ENCODE results near the gene ISM1.

Gene ISM1

DNA sequence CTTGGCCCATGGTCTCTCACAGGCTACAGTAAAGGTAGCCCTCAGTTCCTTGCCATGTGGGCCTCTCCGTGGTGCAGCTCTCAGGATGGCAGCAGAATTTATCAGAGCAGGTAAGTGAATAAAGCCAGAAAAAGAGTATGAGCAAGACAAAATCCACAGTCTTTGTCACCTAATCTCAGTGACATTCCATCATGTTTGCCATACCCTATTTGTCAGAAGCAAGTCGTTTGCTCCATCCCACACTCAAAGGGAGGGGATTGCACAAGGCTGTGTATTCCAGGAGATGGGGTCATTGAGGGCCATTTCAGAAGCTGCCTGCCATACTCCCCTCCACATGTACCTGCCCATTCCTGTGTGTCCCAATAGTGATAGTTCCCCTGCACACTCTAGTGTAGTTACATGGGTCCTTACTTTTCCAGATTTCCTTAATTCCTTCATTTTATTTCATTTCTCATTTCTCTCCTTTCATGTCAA lies 24.2 kb downstream of the ISM1 start:
- Histone ChIP-seq H3K9ac (no peak overlapping the region), H3K4me1 (ENCODE audit: low read depth, poor library complexity, severe bottlenecking) (peaks cover 24% of the 10 kb centered on the region), H3K36me3 (ENCODE audit: insufficient read depth) (no peaks in the 10 kb centered on the region), H3K27ac (no peak overlapping the region), H2AFZ (ENCODE audit: low read depth) (no peak overlapping the region), H3K27me3 (ENCODE audit: insufficient read depth, low read depth) (no peaks in the 10 kb centered on the region), H3K4me3 (IDR thresholded peaks at IDR 0.05; ENCODE audit: insufficient read depth, low read depth, low read length) (no peak overlapping the region), H3K79me2 (ENCODE audit: insufficient read depth, low read depth) (no peaks in the 10 kb centered on the region), H3K4me2 (no peak overlapping the region), H4K20me1 (ENCODE audit: insufficient read depth) (no peaks in the 10 kb centered on the region)
- TF ChIP-seq CTCF (conservative IDR thresholded peaks at IDR 0.05; ENCODE audit: low read depth, low read length) = no peak

DNA sequence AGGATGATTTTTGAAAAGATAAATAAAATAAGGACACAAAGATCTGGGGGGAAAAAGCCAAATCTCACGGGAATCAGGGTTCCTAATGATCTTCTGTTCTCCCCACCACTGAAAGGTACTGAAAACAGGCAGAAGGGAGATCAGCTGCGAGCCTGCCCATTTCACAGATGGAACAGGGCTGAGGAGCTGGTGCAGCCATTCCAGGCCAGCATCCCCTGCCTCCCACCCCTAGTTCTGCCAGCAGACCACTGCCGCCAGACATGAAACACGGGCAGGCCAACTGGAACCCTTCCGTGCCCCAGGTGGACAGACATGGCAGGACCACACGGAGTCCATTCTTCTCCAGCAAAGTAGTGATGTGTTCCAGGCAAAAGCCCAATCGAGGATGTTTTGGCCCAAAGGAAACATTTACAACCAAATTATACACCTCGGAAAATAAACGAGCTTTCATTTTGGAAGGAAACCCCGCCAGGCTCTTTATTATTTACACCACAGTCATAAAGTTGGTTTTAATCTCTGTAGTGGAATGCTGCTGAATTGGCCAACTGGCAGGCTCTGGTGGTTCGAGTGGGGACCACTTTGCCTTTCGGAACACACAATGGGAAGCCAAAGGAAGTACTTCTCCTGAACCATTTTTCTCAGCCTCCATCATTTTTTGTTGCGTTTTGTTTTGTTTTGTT lies 28.2 kb downstream of the ISM1 start:
- Histone ChIP-seq H3K36me3 (ENCODE audit: insufficient read depth) (no peaks in the 10 kb centered on the region), H3K27me3 (ENCODE audit: insufficient read depth, low read depth) (no peaks in the 10 kb centered on the region), H3K4me3 (IDR thresholded peaks at IDR 0.05; ENCODE audit: insufficient read depth, low read depth, low read length) (no peak overlapping the region), H3K27ac (no peak overlapping the region), H3K9ac (no peak overlapping the region), H4K20me1 (ENCODE audit: insufficient read depth) (no peaks in the 10 kb centered on the region), H3K79me2 (ENCODE audit: insufficient read depth, low read depth) (no peaks in the 10 kb centered on the region), H3K4me2 (no peak overlapping the region), H2AFZ (ENCODE audit: low read depth) (no peak overlapping the region), H3K4me1 (ENCODE audit: low read depth, poor library complexity, severe bottlenecking) (peaks cover 24% of the 10 kb centered on the region)
- TF ChIP-seq CTCF (conservative IDR thresholded peaks at IDR 0.05; ENCODE audit: low read depth, low read length) = no peak

DNA sequence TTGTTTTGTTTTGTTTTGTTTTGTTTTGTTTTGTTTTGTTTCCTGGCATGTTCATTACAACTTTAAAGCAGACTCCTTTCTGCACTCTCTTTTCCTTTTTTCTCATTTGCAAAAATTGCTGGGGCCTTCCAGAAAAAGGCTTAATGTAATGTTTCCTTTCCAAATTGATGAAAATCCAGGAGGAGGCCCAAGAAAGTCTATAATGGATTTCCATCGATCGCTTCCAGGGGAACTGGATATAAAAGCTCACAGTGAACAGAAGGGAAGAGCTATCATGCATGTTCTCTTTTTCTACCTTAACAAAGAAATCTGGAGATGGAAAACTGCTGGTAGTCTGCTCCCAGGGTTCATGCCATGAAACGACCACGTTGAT lies 28.7 kb downstream of the ISM1 start:
- H3K4me1 ChIP-seq (ENCODE audit: low read depth, poor library complexity, severe bottlenecking) = peaks cover 24% of the 10 kb centered on the region

GRCh38 chr20:13250251-13250650 lies 29.2 kb downstream of the ISM1 start:
- Histone ChIP-seq H3K79me2 (ENCODE audit: insufficient read depth, low read depth) (no peaks in the 10 kb centered on the region), H3K27me3 (ENCODE audit: insufficient read depth, low read depth) (no peaks in the 10 kb centered on the region), H3K4me2 (no peak overlapping the region), H4K20me1 (ENCODE audit: insufficient read depth) (no peaks in the 10 kb centered on the region), H3K4me1 (ENCODE audit: low read depth, poor library complexity, severe bottlenecking) (peaks cover 24% of the 10 kb centered on the region), H3K36me3 (ENCODE audit: insufficient read depth) (no peaks in the 10 kb centered on the region), H3K27ac (no peak overlapping the region), H3K9ac (no peak overlapping the region), H2AFZ (ENCODE audit: low read depth) (no peak overlapping the region), H3K4me3 (IDR thresholded peaks at IDR 0.05; ENCODE audit: insufficient read depth, low read depth, low read length) (no peak overlapping the region)
- TF ChIP-seq CTCF (conservative IDR thresholded peaks at IDR 0.05; ENCODE audit: low read depth, low read length) = no peak

More for the DNA sequence above, 28.7 kb downstream of the ISM1 start:
- Histone ChIP-seq H3K4me3 (IDR thresholded peaks at IDR 0.05; ENCODE audit: insufficient read depth, low read depth, low read length) (no peak overlapping the region), H3K4me2 (no peak overlapping the region), H3K27me3 (ENCODE audit: insufficient read depth, low read depth) (no peaks in the 10 kb centered on the region), H4K20me1 (ENCODE audit: insufficient read depth) (no peaks in the 10 kb centered on the region), H3K27ac (no peak overlapping the region), H3K36me3 (ENCODE audit: insufficient read depth) (no peaks in the 10 kb centered on the region), H3K9ac (no peak overlapping the region), H2AFZ (ENCODE audit: low read depth) (no peak overlapping the region), H3K79me2 (ENCODE audit: insufficient read depth, low read depth) (no peaks in the 10 kb centered on the region)
- TF ChIP-seq CTCF (conservative IDR thresholded peaks at IDR 0.05; ENCODE audit: low read depth, low read length) = no peak
